ENCODE measurements around the gene KCNK7. TPM values are rescaled to one million over a fixed set of nuclear protein-coding genes. Genes with fewer than 3 reads are reported as not detected.

The KCNK7 gene
- total RNA-seq, 1 experiment from 2014 or later: 0.58 TPM

DNA sequence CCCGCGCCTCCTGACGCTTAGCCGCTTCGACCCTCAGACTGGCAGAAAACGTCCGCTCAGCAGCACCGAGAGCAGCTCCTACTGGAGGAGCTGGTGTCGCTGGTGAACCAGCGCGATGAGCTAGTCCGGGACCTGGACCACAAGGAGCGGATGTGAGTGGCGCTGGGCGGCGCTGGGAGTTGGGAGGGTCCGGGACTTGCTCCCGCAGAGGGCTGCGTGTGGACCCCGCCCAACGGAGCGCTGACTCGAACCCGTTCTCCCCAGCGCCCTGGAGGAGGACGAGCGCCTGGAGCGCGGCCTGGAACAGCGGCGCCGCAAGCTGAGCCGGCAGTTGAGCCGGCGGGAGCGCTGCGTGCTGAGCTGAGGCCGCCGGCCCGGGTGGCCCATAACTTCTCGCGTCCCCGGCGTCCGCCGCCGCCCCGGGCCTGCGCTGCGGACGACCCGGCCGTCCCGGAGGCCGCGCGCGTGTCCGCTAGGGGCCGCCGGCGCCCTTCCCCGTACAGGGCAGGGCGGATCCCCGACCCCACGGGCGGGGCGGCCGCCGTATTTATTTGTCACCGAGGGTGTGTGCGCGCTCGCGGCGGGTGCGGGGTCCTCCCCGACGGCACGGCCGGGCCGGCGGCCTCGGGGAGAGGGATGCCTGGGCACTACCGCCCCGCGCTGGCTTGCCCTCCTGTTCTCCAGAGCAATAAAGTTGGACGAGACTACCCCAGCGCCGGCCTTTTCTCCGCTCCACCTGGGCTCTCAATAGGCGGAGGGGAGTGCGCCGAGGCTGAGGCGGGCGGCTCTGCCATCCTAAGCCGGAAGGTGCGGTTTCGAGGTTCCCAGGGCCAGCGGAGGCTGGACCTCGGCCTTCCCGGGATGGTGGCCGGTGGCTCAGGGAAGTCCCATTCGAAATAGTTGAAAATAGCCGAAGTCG, 3.4 kb downstream of the KCNK7 start:
- no peaks in the 10 kb centered on the region; the same call in 1 of the 2 replicates for H3K36me3 ChIP-seq (ENCODE audit: low read depth, low read length)
- no peaks in the 10 kb centered on the region for H3F3A ChIP-seq (ENCODE audit: low read length, unreplicated experiment)
- H4K20me1 ChIP-seq (ENCODE audit: low read length): no peaks in the 10 kb centered on the region
- no peak overlapping the region for H3K27ac ChIP-seq (ENCODE audit: low read length)
- intact Hi-C loops (cut with micrococcal nuclease): no loop called here
- H3K4me1 ChIP-seq (ENCODE audit: insufficient read depth, low read length): no peaks in the 10 kb centered on the region
- ATAC-seq (no peak), DNase-seq (no peak)
- TF ChIP-seq, protein P1, sequence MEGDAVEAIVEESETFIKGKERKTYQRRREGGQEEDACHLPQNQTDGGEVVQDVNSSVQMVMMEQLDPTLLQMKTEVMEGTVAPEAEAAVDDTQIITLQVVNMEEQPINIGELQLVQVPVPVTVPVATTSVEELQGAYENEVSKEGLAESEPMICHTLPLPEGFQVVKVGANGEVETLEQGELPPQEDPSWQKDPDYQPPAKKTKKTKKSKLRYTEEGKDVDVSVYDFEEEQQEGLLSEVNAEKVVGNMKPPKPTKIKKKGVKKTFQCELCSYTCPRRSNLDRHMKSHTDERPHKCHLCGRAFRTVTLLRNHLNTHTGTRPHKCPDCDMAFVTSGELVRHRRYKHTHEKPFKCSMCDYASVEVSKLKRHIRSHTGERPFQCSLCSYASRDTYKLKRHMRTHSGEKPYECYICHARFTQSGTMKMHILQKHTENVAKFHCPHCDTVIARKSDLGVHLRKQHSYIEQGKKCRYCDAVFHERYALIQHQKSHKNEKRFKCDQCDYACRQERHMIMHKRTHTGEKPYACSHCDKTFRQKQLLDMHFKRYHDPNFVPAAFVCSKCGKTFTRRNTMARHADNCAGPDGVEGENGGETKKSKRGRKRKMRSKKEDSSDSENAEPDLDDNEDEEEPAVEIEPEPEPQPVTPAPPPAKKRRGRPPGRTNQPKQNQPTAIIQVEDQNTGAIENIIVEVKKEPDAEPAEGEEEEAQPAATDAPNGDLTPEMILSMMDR (conservative IDR thresholded peaks at IDR 0.05; ENCODE audit: low read depth, low read length): no peak
- TF ChIP-seq EZH2 (IDR thresholded peaks at IDR 0.05; ENCODE audit: low read length, unreplicated experiment) (no peak), EZH2phosphoT487 (IDR thresholded peaks at IDR 0.05; ENCODE audit: borderline replicate concordance, low read length) (no peak)
- H2AFZ ChIP-seq (ENCODE audit: low read length): no peak overlapping the region
- ChIA-PET POLR2A (ENCODE audit: unreplicated experiment) (no interaction called here), CTCF (no interaction called here)
- H3K9ac ChIP-seq (ENCODE audit: low read length): no peak overlapping the region
- H3K79me2 ChIP-seq (ENCODE audit: low read length): no peaks in the 10 kb centered on the region
- no peaks in the 10 kb centered on the region for H3K27me3 ChIP-seq (ENCODE audit: low read length)
- H3K9me2 ChIP-seq (replicated peaks; ENCODE audit: low read length): no peaks in the 10 kb centered on the region
- no peak overlapping the region for H3K4me2 ChIP-seq (ENCODE audit: low read length)
- H3K4me3 ChIP-seq (ENCODE audit: low read length): no peak overlapping the region
- H3K9me3 ChIP-seq (ENCODE audit: low read length): no peaks in the 10 kb centered on the region
- BruUV-seq (replicated peaks): no TSS peak

GRCh38 chr11:65590240-65590738, 5.3 kb downstream of the KCNK7 start:
- Histone ChIP-seq H3K4me3 (ENCODE audit: low read length) (no peak overlapping the region), H2AFZ (ENCODE audit: low read length) (no peak overlapping the region), H3K4me1 (ENCODE audit: insufficient read depth, low read length) (no peaks in the 10 kb centered on the region), H3K9me3 (ENCODE audit: low read length) (no peaks in the 10 kb centered on the region), H3K9me2 (replicated peaks; ENCODE audit: low read length) (no peaks in the 10 kb centered on the region), H4K20me1 (ENCODE audit: low read length) (no peaks in the 10 kb centered on the region), H3K27ac (ENCODE audit: low read length) (no peak overlapping the region), H3K27me3 (ENCODE audit: low read length) (no peaks in the 10 kb centered on the region), H3K79me2 (ENCODE audit: low read length) (no peaks in the 10 kb centered on the region), H3K4me2 (ENCODE audit: low read length) (no peak overlapping the region), H3F3A (ENCODE audit: low read length, unreplicated experiment) (no peaks in the 10 kb centered on the region), H3K36me3 (ENCODE audit: low read depth, low read length) (peaks cover 5% of the 10 kb centered on the region), H3K9ac (ENCODE audit: low read length) (no peak overlapping the region)
- ChIA-PET POLR2A (ENCODE audit: unreplicated experiment) (no interaction called here), CTCF (no interaction called here)
- TF ChIP-seq, protein P1 (conservative IDR thresholded peaks at IDR 0.05; ENCODE audit: low read depth, low read length): no peak
- TF ChIP-seq EZH2phosphoT487 (IDR thresholded peaks at IDR 0.05; ENCODE audit: borderline replicate concordance, low read length) (no peak), EZH2 (IDR thresholded peaks at IDR 0.05; ENCODE audit: low read length, unreplicated experiment) (no peak)
- ATAC-seq: no peak
- no peak for DNase-seq
- no TSS peak for BruUV-seq (replicated peaks)
- intact Hi-C loops (cut with micrococcal nuclease): no loop called here
